ENCODE data around the gene GALNTL6. TPM values are rescaled to one million over a fixed set of nuclear protein-coding genes. Genes with fewer than 3 reads are reported as not detected.
"Not testable (repeated sequence)": the region's sequence is repeated elsewhere in the genome, so short reads cannot be mapped to it uniquely, and the experiment has no call there.

Gene GALNTL6
- total RNA-seq, 1 donor = under 0.01 TPM

GRCh38 chr4:172410363-172410762, 597.2 kb downstream of the GALNTL6 start:
- H3K79me2 ChIP-seq (ENCODE audit: insufficient read depth, low read length) = no peaks in the 10 kb centered on the region
- H2AFZ ChIP-seq (ENCODE audit: low read length) = no peak overlapping the region
- no peak overlapping the region for H3K4me3 ChIP-seq (ENCODE audit: insufficient read depth, low read length)
- no peaks in the 10 kb centered on the region for H3K27me3 ChIP-seq (ENCODE audit: insufficient read depth, low read length)
- H3K27ac ChIP-seq (ENCODE audit: low read depth, low read length) = no peak overlapping the region
- TF ChIP-seq CTCF (IDR thresholded peaks at IDR 0.05; ENCODE audit: extremely low read depth, low read depth, low read length) = no peak
- DNase-seq (ENCODE audit: insufficient read length, low spot score, missing footprints) = no peak
- H3K36me3 ChIP-seq (ENCODE audit: insufficient read depth, low read length) = no peaks in the 10 kb centered on the region
- no peaks in the 10 kb centered on the region for H4K20me1 ChIP-seq (ENCODE audit: insufficient read depth, low read length)
- no peaks in the 10 kb centered on the region for H3K4me1 ChIP-seq (ENCODE audit: insufficient read depth, low read length)
- H3K4me2 ChIP-seq (ENCODE audit: insufficient read depth, low read length) = no peak overlapping the region
- H3K9me3 ChIP-seq (ENCODE audit: low read depth, low read length) = no peaks in the 10 kb centered on the region

- TF ChIP-seq CTCF (IDR thresholded peaks at IDR 0.05; ENCODE audit: extremely low read depth, low read depth, low read length) = no peak
- DNase-seq (ENCODE audit: insufficient read length, low spot score, missing footprints) = no peak
Measured at GRCh38 chr4:172411149-172411548, 597.9 kb downstream of the GALNTL6 start.

GRCh38 chr4:172412851-172413580, 599.8 kb downstream of the GALNTL6 start:
- Histone ChIP-seq H3K4me1 (ENCODE audit: insufficient read depth, low read length) (no peaks in the 10 kb centered on the region), H3K36me3 (ENCODE audit: insufficient read depth, low read length) (no peaks in the 10 kb centered on the region), H3K4me3 (ENCODE audit: insufficient read depth, low read length) (no peak overlapping the region), H3K4me2 (ENCODE audit: insufficient read depth, low read length) (no peak overlapping the region), H2AFZ (ENCODE audit: low read length) (no peak overlapping the region), H3K9me3 (ENCODE audit: low read depth, low read length) (no peaks in the 10 kb centered on the region), H4K20me1 (ENCODE audit: insufficient read depth, low read length) (no peaks in the 10 kb centered on the region), H3K27ac (ENCODE audit: low read depth, low read length) (no peak overlapping the region), H3K27me3 (ENCODE audit: insufficient read depth, low read length) (no peaks in the 10 kb centered on the region), H3K79me2 (ENCODE audit: insufficient read depth, low read length) (no peaks in the 10 kb centered on the region)
- DNase-seq (ENCODE audit: insufficient read length, low spot score, missing footprints) = no peak
- no peak for TF ChIP-seq CTCF (IDR thresholded peaks at IDR 0.05; ENCODE audit: extremely low read depth, low read depth, low read length)

More at GRCh38 chr4:172411149-172411548, 597.9 kb downstream of the GALNTL6 start:
- Histone ChIP-seq H3K79me2 (ENCODE audit: insufficient read depth, low read length) (no peaks in the 10 kb centered on the region), H3K4me3 (ENCODE audit: insufficient read depth, low read length) (no peak overlapping the region), H3K4me1 (ENCODE audit: insufficient read depth, low read length) (no peaks in the 10 kb centered on the region), H3K27ac (ENCODE audit: low read depth, low read length) (no peak overlapping the region), H2AFZ (ENCODE audit: low read length) (no peak overlapping the region), H3K4me2 (ENCODE audit: insufficient read depth, low read length) (no peak overlapping the region), H3K9me3 (ENCODE audit: low read depth, low read length) (no peaks in the 10 kb centered on the region), H4K20me1 (ENCODE audit: insufficient read depth, low read length) (no peaks in the 10 kb centered on the region), H3K27me3 (ENCODE audit: insufficient read depth, low read length) (no peaks in the 10 kb centered on the region), H3K36me3 (ENCODE audit: insufficient read depth, low read length) (no peaks in the 10 kb centered on the region)

- not testable (repeated sequence) for H4K20me1 ChIP-seq (ENCODE audit: insufficient read depth, low read length); DNase-seq (ENCODE audit: insufficient read length, low spot score, missing footprints); H3K4me2 ChIP-seq (ENCODE audit: insufficient read depth, low read length); H3K4me3 ChIP-seq (ENCODE audit: insufficient read depth, low read length); H3K27me3 ChIP-seq (ENCODE audit: insufficient read depth, low read length); H3K9me3 ChIP-seq (ENCODE audit: low read depth, low read length); H3K27ac ChIP-seq (ENCODE audit: low read depth, low read length); H3K79me2 ChIP-seq (ENCODE audit: insufficient read depth, low read length); H3K4me1 ChIP-seq (ENCODE audit: insufficient read depth, low read length); H2AFZ ChIP-seq (ENCODE audit: low read length); H3K36me3 ChIP-seq (ENCODE audit: insufficient read depth, low read length)
Measured at GRCh38 chr4:172428979-172429378, 615.8 kb downstream of the GALNTL6 start.

Data from osteoblast (primary cell).